Mesothelial cell of epicardium (in vitro differentiated cells): ENCODE results near the gene DERA. TPM values are rescaled to one million over a fixed set of nuclear protein-coding genes. Genes with fewer than 3 reads are reported as not detected.
"Not testable (repeated sequence)": the region's sequence is repeated elsewhere in the genome, so short reads cannot be mapped to it uniquely, and the experiment has no call there.

Experiments used
- DNase-seq, 2 experiments: peaks; one replicate each; pipeline ENCODE4 v3.0.0; 2021; ENCODE audit warnings: low spot score in 2 of 2; ENCODE audit not compliant: unreplicated experiment in 2 of 2
- H3K27ac Mint-ChIP-seq: 2 replicates; pipeline ENCODE4 v1.8.0; 2021; ENCODE audit warnings: mixed read lengths
- H3K27me3 Mint-ChIP-seq: 2 replicates; pipeline ENCODE4 v1.8.0; 2021; ENCODE audit warnings: low read depth, mixed read lengths
- H3K36me3 Mint-ChIP-seq: 2 replicates; pipeline ENCODE4 v1.8.0; 2021; ENCODE audit warnings: mixed read lengths
- H3K4me1 Mint-ChIP-seq: 2 replicates; pipeline ENCODE4 v1.8.0; 2021; ENCODE audit warnings: mixed read lengths
- H3K4me3 Mint-ChIP-seq: 2 replicates; pipeline ENCODE4 v1.8.0; 2021; ENCODE audit warnings: mild to moderate bottlenecking, moderate library complexity, mixed read lengths
- H3K9me3 Mint-ChIP-seq: 2 replicates; pipeline ENCODE4 v1.8.0; 2021; ENCODE audit warnings: mixed read lengths
- CTCF ChIP-seq: fragments of 200-600 bp; sonication (generic); IDR thresholded peaks from one replicate; pipeline ENCODE4 v1.5.0; 2021; ENCODE audit warnings: antibody characterized with exemption; ENCODE audit not compliant: unreplicated experiment
- total RNA-seq: library from RNA; stranded (reverse); gene quantifications from 3 replicates; pipeline ENCODE4 v1.2.1, GENCODE V29; 2021

Gene DERA
- total RNA-seq, 1 donor from 2014 or later = 18.4 TPM

- H3K4me1 Mint-ChIP-seq = peaks cover 2% of the 10 kb centered on the region
- no peaks in the 10 kb centered on the region for H3K27me3 Mint-ChIP-seq
- no peak for TF ChIP-seq CTCF
- H3K4me3 Mint-ChIP-seq = no peak overlapping the region
- H3K27ac Mint-ChIP-seq = no peak overlapping the region
- no peak for DNase-seq
- H3K9me3 Mint-ChIP-seq = peaks cover 5% of the 10 kb centered on the region
- no peaks in the 10 kb centered on the region for H3K36me3 Mint-ChIP-seq
Observed at GRCh38 chr12:15868186-15868585, 42.9 kb upstream of the DERA start.

DNA sequence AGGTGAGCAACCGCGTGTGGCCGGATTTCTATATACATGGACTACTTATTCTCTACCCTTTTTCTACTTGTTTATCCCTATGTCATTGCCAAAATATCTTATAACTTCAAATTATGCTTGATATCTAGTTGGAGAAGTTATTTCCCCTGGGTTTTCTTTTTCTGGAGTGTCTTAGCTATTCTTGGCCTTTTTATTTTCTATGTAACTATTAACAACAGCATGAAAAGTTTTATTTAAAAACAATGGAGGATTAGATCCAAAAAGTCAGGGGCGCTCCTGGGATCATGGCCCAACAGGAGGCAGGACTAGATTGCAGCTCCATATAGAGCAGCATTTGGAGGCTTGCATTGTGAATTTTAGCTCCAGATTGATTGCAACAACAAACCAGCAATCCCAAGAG, 37.6 kb upstream of the DERA start:
- H3K9me3 Mint-ChIP-seq = no peaks in the 10 kb centered on the region
- TF ChIP-seq CTCF = no peak
- no peak overlapping the region for H3K4me3 Mint-ChIP-seq
- no peak for DNase-seq
- H3K27ac Mint-ChIP-seq = no peak overlapping the region
- no peaks in the 10 kb centered on the region for H3K27me3 Mint-ChIP-seq
- no peaks in the 10 kb centered on the region for H3K4me1 Mint-ChIP-seq
- no peaks in the 10 kb centered on the region for H3K36me3 Mint-ChIP-seq

DNA sequence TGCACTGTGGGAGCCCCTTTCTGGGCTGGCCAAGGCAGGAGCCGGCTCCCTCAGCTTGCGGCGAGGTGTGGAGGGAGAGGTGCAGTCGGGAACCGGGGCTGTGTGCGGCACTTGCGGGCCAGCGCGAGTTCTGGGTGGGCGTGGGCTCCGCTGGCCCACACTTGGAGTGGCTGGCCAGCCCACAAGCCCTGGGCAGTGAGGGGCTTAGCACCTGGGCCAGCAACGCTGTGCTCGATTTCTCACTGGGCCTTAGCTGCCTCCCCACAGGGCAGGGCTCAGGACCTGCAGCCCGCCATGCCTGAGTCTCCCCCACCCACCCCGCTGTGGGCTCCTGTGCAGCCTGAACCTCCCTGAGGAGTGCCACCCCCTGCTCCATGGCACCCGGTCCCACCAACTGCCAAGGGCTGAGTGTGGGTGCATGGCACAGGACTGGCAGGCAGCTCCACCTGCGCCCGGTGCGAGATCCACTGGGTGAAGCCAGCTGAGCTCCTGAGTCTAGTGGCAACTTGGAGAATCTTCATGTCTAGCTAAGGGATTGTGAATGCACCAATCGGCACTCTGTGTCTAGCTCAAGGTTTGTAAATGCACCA, 36.5 kb upstream of the DERA start:
- not testable (repeated sequence) for H3K36me3 Mint-ChIP-seq, H3K27ac Mint-ChIP-seq, H3K9me3 Mint-ChIP-seq

GRCh38 chr12:15875863-15876262, 35.3 kb upstream of the DERA start:
- no peaks in the 10 kb centered on the region for H3K9me3 Mint-ChIP-seq
- H3K4me1 Mint-ChIP-seq = peaks cover 2% of the 10 kb centered on the region
- H3K4me3 Mint-ChIP-seq = no peak overlapping the region
- no peak for DNase-seq
- no peak for TF ChIP-seq CTCF
- no peak overlapping the region for H3K27ac Mint-ChIP-seq
- no peaks in the 10 kb centered on the region for H3K27me3 Mint-ChIP-seq
- H3K36me3 Mint-ChIP-seq = no peaks in the 10 kb centered on the region

More for the DNA sequence above, 36.5 kb upstream of the DERA start:
- not testable (repeated sequence) for H3K4me1 Mint-ChIP-seq, H3K27me3 Mint-ChIP-seq, DNase-seq, H3K4me3 Mint-ChIP-seq

DNA sequence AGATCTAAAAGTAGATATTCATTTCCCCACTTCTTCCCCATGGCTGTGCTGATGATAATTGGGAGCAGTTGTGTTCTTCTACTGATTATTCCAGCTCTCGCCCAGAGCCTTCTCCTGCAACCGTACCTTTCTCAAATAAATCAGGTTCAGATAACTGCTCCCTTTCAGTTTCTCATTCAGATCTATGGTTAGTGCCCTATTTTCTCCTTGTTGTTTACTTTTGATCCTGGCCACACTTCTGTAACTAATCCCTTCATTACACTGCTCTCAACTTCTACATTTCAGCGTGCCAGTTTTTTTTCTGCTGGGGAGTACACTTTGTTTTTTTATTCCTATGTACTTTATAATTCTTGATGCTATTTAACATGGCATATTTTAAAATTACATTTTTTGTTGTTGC, 31.7 kb upstream of the DERA start:
- Mint-ChIP-seq H3K4me1 (peaks cover 23% of the 10 kb centered on the region), H3K9me3 (no peaks in the 10 kb centered on the region), H3K27me3 (no peaks in the 10 kb centered on the region), H3K36me3 (no peaks in the 10 kb centered on the region), H3K27ac (no peak overlapping the region), H3K4me3 (no peak overlapping the region)
- no peak for DNase-seq
- no peak for TF ChIP-seq CTCF

GRCh38 chr12:15880721-15881120, 30.4 kb upstream of the DERA start:
- DNase-seq = no peak
- no peak for TF ChIP-seq CTCF
- Mint-ChIP-seq H3K4me3 (peak overlapping the region; percentile 36), H3K9me3 (no peaks in the 10 kb centered on the region), H3K36me3 (peaks cover 2% of the 10 kb centered on the region), H3K27ac (peak overlapping the region; percentile 27), H3K27me3 (no peaks in the 10 kb centered on the region), H3K4me1 (peaks cover 28% of the 10 kb centered on the region)
